Stomach (tissue), 9 donors: ENCODE results near the gene GPX1. TPM values are rescaled to one million over a fixed set of nuclear protein-coding genes. Genes with fewer than 3 reads are reported as not detected.
"Not testable (repeated sequence)": the region's sequence is repeated elsewhere in the genome, so short reads cannot be mapped to it uniquely, and the experiment has no call there.

Experiments
- DNase-seq, 2 donors: peaks; one replicate each; pipeline versions ENCODE4 v3.0.0 to v3.0.0-alpha.2; 2013 to 2019
- H3K27ac ChIP-seq, 5 donors: fragments of 200-600 bp in 4 of 5; sonication (generic) in 4 of 5; one replicate each; pipeline ENCODE4 v1.5.1; 2013 to 2019; ENCODE audit warnings: mild to moderate bottlenecking in 1 of 5, moderate library complexity in 1 of 5
- H3K27me3 ChIP-seq, 3 donors: fragments of 200-600 bp; sonication (generic); one replicate each; pipeline ENCODE4 v1.5.1; 2017 to 2019; ENCODE audit warnings: mixed run types in 1 of 3
- H3K36me3 ChIP-seq, 4 donors: fragments of 200-600 bp; sonication (generic); 1 replicate in 3 of 4; 2 replicates in 1 of 4; pipeline ENCODE4 v1.5.1; 2016 to 2019
- H3K4me1 ChIP-seq, 4 donors: fragments of 200-600 bp; sonication (generic); one replicate each; pipeline ENCODE4 v1.5.1; 2016 to 2019
- H3K4me3 ChIP-seq, 4 donors: fragments of 200-600 bp; sonication (generic) in 3 of 4; one replicate each; pipeline ENCODE4 v1.5.1; 2016 to 2019; ENCODE audit warnings: mild to moderate bottlenecking in 1 of 4
- H3K9me3 ChIP-seq, 4 donors: fragments of 200-600 bp; sonication (generic); one replicate each; pipeline ENCODE4 v1.5.1; 2016 to 2019
- EP300 ChIP-seq: sonication (generic); formaldehyde crosslinking; IDR thresholded peaks from one replicate; pipeline ENCODE4 v1.6.1; 2017; ENCODE audit warnings: antibody characterized with exemption
- POLR2A ChIP-seq, 4 donors: fragments of 450-650 bp; IDR thresholded peaks; one replicate each; pipeline ENCODE4 v1.6.1; 2016; ENCODE audit warnings: antibody characterized with exemption in 4 of 4, control low read depth in 2 of 4, mild to moderate bottlenecking in 1 of 4, moderate library complexity in 1 of 4
- POLR2AphosphoS5 ChIP-seq, 3 donors: sonication (generic); formaldehyde crosslinking; IDR thresholded peaks; one replicate each; pipeline ENCODE4 v1.6.1; 2016; ENCODE audit warnings: antibody characterized with exemption in 3 of 3
- WGBS, 5 donors: extraction: QIAGEN DNeasy Blood & Tissue Kit in 3 of 5; methylation state at CpG; one replicate each; pipeline versions ENCODE4 v1.1.5 to v1.1.7; 2013 to 2018; 5-methylcytosine and 5-hydroxymethylcytosine counted together
- intact Hi-C: fragments of 100-400 bp; cut with DNase I; formaldehyde crosslinking; loops from one replicate; pipeline ENCODE4 v1.15.1; 2023; ENCODE audit warnings: low total_unique reads
- polyA plus RNA-seq, 3 donors: library from polyadenylated mRNA; stranded (reverse); fragments of 200-250 nt; gene quantifications; one replicate each; pipeline ENCODE4 v1.2.3, GENCODE V29; 2013
- total RNA-seq, 5 donors: library from RNA; depleted of rRNA; stranded (reverse); fragments of >200 nt; gene quantifications; one replicate each; pipeline versions ENCODE4 v1.1.0 to v1.2.3, GENCODE V29; 2014 to 2016
- TF ChIP-seq, protein P1 (sequence below), 7 experiments: fragments of 450-650 bp in 4 of 7; fragments of 200-600 bp in 3 of 7; sonication (generic) in 3 of 7; IDR thresholded peaks; one replicate each; pipeline ENCODE4 v1.5.1; 2016 to 2019; ENCODE audit warnings: antibody characterized with exemption in 7 of 7, control low read depth in 2 of 7, mild to moderate bottlenecking in 1 of 7
- donor health status: healthy with polysubstance abuse.
- donor health status: Bipolar disorder and iron deficiency.
- donor health status: healthy.

GPX1 gene
- total and polyA plus RNA-seq, 8 donors = 58.4 to 452 (median 291) TPM

DNA sequence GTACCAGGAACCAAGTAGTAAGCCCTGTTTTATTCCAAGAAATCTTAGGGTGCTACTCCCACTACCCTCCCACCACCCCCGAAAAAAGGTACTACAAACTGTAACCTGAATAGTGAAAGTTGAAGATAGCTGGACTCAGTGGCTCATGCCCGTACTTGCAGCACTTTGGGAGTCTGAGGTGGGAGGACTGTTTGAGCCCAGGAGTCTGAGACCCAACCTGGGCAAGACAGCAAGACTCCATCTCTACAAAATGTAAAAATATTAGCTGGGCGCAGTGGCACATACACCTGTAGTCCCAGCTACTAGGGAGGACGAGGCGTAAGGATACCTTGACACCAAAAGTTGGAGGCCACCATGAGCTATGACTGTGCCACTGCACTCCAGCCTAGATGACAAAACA is 45.7 kb upstream of the GPX1 start:
- Histone ChIP-seq H3K27me3 (no peaks in the 10 kb centered on the region), H3K36me3 (peaks cover 0 to 22% (median 9%) of the 10 kb centered on the region in 4 donors), H3K9me3 (no peaks in the 10 kb centered on the region), H3K4me1 (peaks cover 38 to 96% (median 71%) of the 10 kb centered on the region in 4 donors), H3K27ac (no peak overlapping the region), H3K4me3 (no peak overlapping the region)
- intact Hi-C loops = no loop called here
- WGBS, 5 donors = 83 to 98% (median 94%) methylated on average over 5 of the region's 5 CpGs
- DNase-seq = no peak
- TF ChIP-seq POLR2A (IDR thresholded peaks at IDR 0.05) = no peak
- TF ChIP-seq EP300 = no peak
- TF ChIP-seq POLR2AphosphoS5 (IDR thresholded peaks at IDR 0.05) = no peak
- TF ChIP-seq, protein P1, sequence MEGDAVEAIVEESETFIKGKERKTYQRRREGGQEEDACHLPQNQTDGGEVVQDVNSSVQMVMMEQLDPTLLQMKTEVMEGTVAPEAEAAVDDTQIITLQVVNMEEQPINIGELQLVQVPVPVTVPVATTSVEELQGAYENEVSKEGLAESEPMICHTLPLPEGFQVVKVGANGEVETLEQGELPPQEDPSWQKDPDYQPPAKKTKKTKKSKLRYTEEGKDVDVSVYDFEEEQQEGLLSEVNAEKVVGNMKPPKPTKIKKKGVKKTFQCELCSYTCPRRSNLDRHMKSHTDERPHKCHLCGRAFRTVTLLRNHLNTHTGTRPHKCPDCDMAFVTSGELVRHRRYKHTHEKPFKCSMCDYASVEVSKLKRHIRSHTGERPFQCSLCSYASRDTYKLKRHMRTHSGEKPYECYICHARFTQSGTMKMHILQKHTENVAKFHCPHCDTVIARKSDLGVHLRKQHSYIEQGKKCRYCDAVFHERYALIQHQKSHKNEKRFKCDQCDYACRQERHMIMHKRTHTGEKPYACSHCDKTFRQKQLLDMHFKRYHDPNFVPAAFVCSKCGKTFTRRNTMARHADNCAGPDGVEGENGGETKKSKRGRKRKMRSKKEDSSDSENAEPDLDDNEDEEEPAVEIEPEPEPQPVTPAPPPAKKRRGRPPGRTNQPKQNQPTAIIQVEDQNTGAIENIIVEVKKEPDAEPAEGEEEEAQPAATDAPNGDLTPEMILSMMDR (IDR thresholded peaks at IDR 0.05) = no peak

DNA sequence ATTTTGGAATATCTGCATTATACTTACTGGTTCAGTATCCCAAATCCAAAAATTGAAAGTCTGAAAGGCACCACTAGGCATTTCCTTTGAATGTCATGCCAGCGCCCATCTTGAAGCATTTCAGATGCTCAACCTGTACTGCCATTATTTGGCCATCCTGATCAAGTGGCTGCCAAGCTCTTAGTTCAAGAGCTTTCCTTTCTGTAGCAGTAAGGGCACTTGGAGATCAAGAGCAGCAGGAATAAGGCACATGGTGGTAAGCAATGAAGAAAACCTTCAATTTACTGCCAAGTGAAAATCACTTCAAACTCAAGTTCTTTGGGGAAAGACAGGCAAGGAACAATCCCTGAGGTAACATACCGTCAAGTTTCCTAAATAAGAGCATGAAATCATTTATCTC is 43.6 kb upstream of the GPX1 start:
- H3K4me3 ChIP-seq = no peak overlapping the region
- TF ChIP-seq POLR2AphosphoS5 (IDR thresholded peaks at IDR 0.05) (no peak), POLR2A (IDR thresholded peaks at IDR 0.05) (no peak), EP300 (no peak)
- TF ChIP-seq, protein P1 (IDR thresholded peaks at IDR 0.05) = no peak
- no peak for DNase-seq
- 54 to 74% (median 61%) methylated on average over 2 of the region's 2 CpGs for WGBS, 5 donors
- peaks cover 0 to 29% (median 10%) of the 10 kb centered on the region in 4 donors for H3K36me3 ChIP-seq
- no peak overlapping the region for H3K27ac ChIP-seq
- H3K27me3 ChIP-seq = no peaks in the 10 kb centered on the region
- H3K4me1 ChIP-seq = peaks cover 34 to 94% (median 70%) of the 10 kb centered on the region in 4 donors
- intact Hi-C loops = no loop called here
- no peaks in the 10 kb centered on the region for H3K9me3 ChIP-seq

DNA sequence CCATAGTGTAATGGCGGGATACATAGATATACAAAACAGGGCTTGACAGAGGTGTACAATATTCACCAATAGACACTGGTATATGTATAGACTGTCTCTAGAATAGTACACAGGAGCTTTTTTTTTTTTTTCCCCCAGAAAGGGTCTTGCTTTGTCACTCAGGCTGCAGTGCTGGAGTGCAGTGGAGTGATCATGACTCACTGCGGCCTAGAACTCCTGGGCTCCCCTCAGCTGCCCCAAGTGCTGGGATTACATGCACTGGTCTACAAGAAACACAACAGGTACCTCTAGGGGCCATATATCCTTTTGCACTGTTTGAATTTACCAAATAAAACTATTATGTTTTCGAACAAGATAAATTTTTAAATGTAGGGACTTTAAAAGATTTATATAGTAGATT is 41.3 kb upstream of the GPX1 start:
- intact Hi-C loops = no loop called here
- no peaks in the 10 kb centered on the region for H3K9me3 ChIP-seq
- 83 to 96% (median 93%) methylated on average over 3 of the region's 3 CpGs for WGBS, 5 donors
- no peaks in the 10 kb centered on the region for H3K27me3 ChIP-seq
- TF ChIP-seq, protein P1 (IDR thresholded peaks at IDR 0.05) = no peak
- TF ChIP-seq POLR2AphosphoS5 (IDR thresholded peaks at IDR 0.05) (no peak), EP300 (no peak), POLR2A (IDR thresholded peaks at IDR 0.05) (no peak)
- no peak overlapping the region for H3K4me3 ChIP-seq
- no peak overlapping the region for H3K27ac ChIP-seq
- H3K4me1 ChIP-seq = peaks cover 27 to 94% (median 60%) of the 10 kb centered on the region in 4 donors
- peaks cover 0 to 48% (median 26%) of the 10 kb centered on the region in 4 donors for H3K36me3 ChIP-seq
- no peak for DNase-seq

DNA sequence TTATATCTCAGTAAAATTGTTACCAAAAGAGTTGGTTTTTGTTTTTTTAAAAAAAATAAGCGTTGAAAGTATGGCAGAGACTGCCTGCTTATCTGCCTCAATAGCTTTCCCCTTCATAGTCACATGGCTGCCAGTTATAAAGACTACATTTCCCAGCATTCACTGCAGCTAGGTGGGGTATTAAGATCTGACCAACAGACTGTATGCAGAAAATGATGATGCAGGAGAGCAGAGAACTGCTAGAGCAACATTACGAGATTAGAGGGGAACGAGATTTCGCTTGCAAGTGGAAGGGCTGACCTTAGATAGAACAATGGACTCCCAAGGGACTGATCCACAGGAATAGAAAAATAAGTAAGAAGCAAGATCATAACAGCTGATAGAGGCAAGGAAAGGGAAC is 39.3 kb upstream of the GPX1 start:
- intact Hi-C loops = no loop called here
- Histone ChIP-seq H3K4me1 (peaks cover 27 to 92% (median 70%) of the 10 kb centered on the region in 4 donors), H3K27ac (peak overlapping the region in 2 of 5 donors; percentile 30 to 59)

DNA sequence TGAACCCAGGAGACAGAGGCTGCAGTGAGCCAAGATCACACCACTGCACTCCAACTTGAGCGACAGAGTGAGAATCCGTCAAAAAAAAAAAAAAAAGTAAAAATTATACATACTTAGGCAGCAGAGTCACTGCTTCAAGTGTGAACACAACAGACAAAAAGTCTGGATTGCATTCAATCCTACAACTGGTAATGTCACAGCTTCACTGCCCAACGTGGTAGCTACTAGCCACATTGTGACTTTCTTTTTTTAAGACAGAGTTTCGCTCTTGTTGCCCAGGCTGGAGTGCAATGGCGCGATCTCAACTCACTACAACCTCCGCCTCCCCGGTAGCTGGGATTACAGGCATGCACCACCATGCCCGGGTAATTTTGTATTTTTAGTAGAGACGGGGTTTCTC is 33.2 kb upstream of the GPX1 start:
- H3K27me3 ChIP-seq, intact Hi-C loops, H3K4me3 ChIP-seq, DNase-seq, H3K9me3 ChIP-seq, H3K27ac ChIP-seq: not testable (repeated sequence)
- peaks cover 4 to 93% (median 49%) of the 10 kb centered on the region in 4 donors for H3K4me1 ChIP-seq
- H3K36me3 ChIP-seq = peaks cover 0 to 46% (median 13%) of the 10 kb centered on the region in 4 donors
- WGBS, 5 donors = 81 to 94% (median 90%) methylated on average over 10 of the region's 10 CpGs

More for the DNA sequence above, 39.3 kb upstream of the GPX1 start:
- Histone ChIP-seq H3K9me3 (no peaks in the 10 kb centered on the region), H3K36me3 (peaks cover 0 to 48% (median 20%) of the 10 kb centered on the region in 4 donors), H3K27me3 (no peaks in the 10 kb centered on the region), H3K4me3 (no peak overlapping the region)
- peak in 1 of 2 donors; percentile 72 for DNase-seq
- TF ChIP-seq EP300 = no peak
- no peak for TF ChIP-seq POLR2AphosphoS5 (IDR thresholded peaks at IDR 0.05)
- TF ChIP-seq POLR2A (IDR thresholded peaks at IDR 0.05) = no peak
- TF ChIP-seq, protein P1 (IDR thresholded peaks at IDR 0.05) = no peak
- WGBS, 5 donors = 48 to 61% (median 53%) methylated on average over 4 of the region's 4 CpGs
